ENCODE data around the gene MIPOL1. TPM values are rescaled to one million over a fixed set of nuclear protein-coding genes. Genes with fewer than 3 reads are reported as not detected.

MIPOL1 gene
- total and polyA plus RNA-seq, 9 of the 15 experiments (the other 6 are each of a cell fraction or from before 2014, with no cell fraction given): 6.7 to 21.9 (median 12.4) TPM

- Histone ChIP-seq H3K4me2 (ENCODE audit: insufficient read depth, low read length) (no peak overlapping the region), H4K20me1 (replicated peaks; ENCODE audit: control insufficient read depth, insufficient read depth, low read length) (no peaks in the 10 kb centered on the region), H3K36me3 (ENCODE audit: control insufficient read depth, insufficient read depth, low read length) (0 out of 3 replicates have a peak, but pooled peaks cover 2% of the 10 kb centered on the region), H3K27ac (ENCODE audit: extremely low read depth, low read depth, low read length) (no peak overlapping the region), H3K4me1 (replicated peaks in 1 of 2; ENCODE audit: control insufficient read depth in 2 of 2, insufficient read depth in 2 of 2, low read length in 2 of 2) (peaks cover 0 to 6% of the 10 kb centered on the region in 2 experiments; a peak in 2 of 5 replicates), H2AFZ (ENCODE audit: low read depth, low read length) (no peak overlapping the region), H3K9ac (ENCODE audit: insufficient read depth in 1 of 2, low read depth in 2 of 2, low read length in 2 of 2) (no peak overlapping the region), H3K27me3 (ENCODE audit: control insufficient read depth in 2 of 2, insufficient read depth in 2 of 2, low read length in 2 of 2) (no peaks in the 10 kb centered on the region), H3K9me1 (ENCODE audit: control insufficient read depth, insufficient read depth, low read length) (no peaks in the 10 kb centered on the region), H3K9me3 (replicated peaks; ENCODE audit: control insufficient read depth, insufficient read depth, low read depth, low read length) (peaks cover 10% of the 10 kb centered on the region), H3K4me3 (no peak overlapping the region), H3K79me2 (ENCODE audit: control insufficient read depth, insufficient read depth, low read length) (peaks cover 56% of the 10 kb centered on the region)
- WGBS (ENCODE audit: insufficient coverage, low coverage, missing lambda C conversion rate): no CpG with 5 or more reads among the region's 1 CpG
- TF ChIP-seq ZNF263 (CRISPR knock-in tag; IDR thresholded peaks at IDR 0.05; ENCODE audit: borderline replicate concordance): no peak
- TF ChIP-seq HDAC6 (IDR thresholded peaks at IDR 0.05; ENCODE audit: low read depth, low read length): no peak
- TF ChIP-seq SPI1 (IDR thresholded peaks at IDR 0.05; ENCODE audit: borderline replicate concordance, low read depth, low read length): peak; percentile 75
- TF ChIP-seq ATF7 (IDR thresholded peaks at IDR 0.05): peak; percentile 26; the same call in 1 of the 2 replicates
- TF ChIP-seq ZBTB1 (CRISPR knock-in tag; IDR thresholded peaks at IDR 0.05; ENCODE audit: borderline replicate concordance, low read depth): no peak
- DNase-seq (ENCODE audit: extremely low read depth in 1 of 4, low spot score in 3 of 4) (no peak), ATAC-seq (no peak), FAIRE-seq (no peak)
- intact Hi-C loops (cut with micrococcal nuclease) (no loop called here), in situ Hi-C loops (cut with MboI) (no loop called here)
- BruUV-seq (replicated peaks): no TSS peak
- ChIA-PET CTCF (ENCODE audit: low intra/inter-chr PET ratio) (no interaction called here), POLR2A (no interaction called here)
Observed at GRCh38 chr14:37203423-37203822, 5.7 kb downstream of the MIPOL1 start.

Measured in K562 (cell line).